ENCODE data around the gene TMEM35B.
A peak's percentile ranks its signal among the peaks of the same experiment; 100 is the strongest.
"Not testable (repeated sequence)": the region's sequence is repeated elsewhere in the genome, so short reads cannot be mapped to it uniquely, and the experiment has no call there.

Gene TMEM35B

GRCh38 chr1:34988147-34988546 is 3.0 kb upstream of the TMEM35B start:
- H3K4me3 ChIP-seq (ENCODE audit: low read length, poor library complexity, severe bottlenecking), result no peak overlapping the region
- H3K9ac ChIP-seq (ENCODE audit: low read depth, low read length, poor library complexity, severe bottlenecking), result no peak overlapping the region
- peaks cover 21% of the 10 kb centered on the region for H3K79me2 ChIP-seq (ENCODE audit: insufficient read depth, low read length)
- H2AFZ ChIP-seq (ENCODE audit: low read length), result no peak overlapping the region
- TF ChIP-seq EZH2phosphoT487 (IDR thresholded peaks at IDR 0.05; ENCODE audit: borderline replicate concordance), result no peak
- no peak for TF ChIP-seq CTCF (conservative IDR thresholded peaks at IDR 0.05; ENCODE audit: low read length)
- peaks cover 10% of the 10 kb centered on the region for H3K4me1 ChIP-seq (ENCODE audit: insufficient read depth, low read length, poor library complexity, severe bottlenecking)
- no peaks in the 10 kb centered on the region for H3K9me2 ChIP-seq (replicated peaks; ENCODE audit: low read depth, low read length)
- H3F3A ChIP-seq (ENCODE audit: low read depth), result peaks cover 3% of the 10 kb centered on the region; the same call in 1 of the 2 replicates
- H3K4me2 ChIP-seq (ENCODE audit: low read depth, low read length, poor library complexity, severe bottlenecking), result no peak overlapping the region
- peaks cover 6% of the 10 kb centered on the region for H4K20me1 ChIP-seq (ENCODE audit: insufficient read depth, low read length, poor library complexity, severe bottlenecking)
- H3K9me3 ChIP-seq (ENCODE audit: insufficient read depth, low read depth, low read length), result no peaks in the 10 kb centered on the region
- H3K27me3 ChIP-seq (ENCODE audit: insufficient read depth, low read length, poor library complexity, severe bottlenecking), result no peaks in the 10 kb centered on the region
- peaks cover 31% of the 10 kb centered on the region; the same call in 1 of the 2 replicates for H3K36me3 ChIP-seq (ENCODE audit: insufficient read depth, low read length)

- H3K4me3 ChIP-seq (ENCODE audit: low read length, poor library complexity, severe bottlenecking), result no peak overlapping the region
- H3F3A ChIP-seq (ENCODE audit: low read depth), result peaks cover 3% of the 10 kb centered on the region; the same call in 1 of the 2 replicates
- H3K9ac ChIP-seq (ENCODE audit: low read depth, low read length, poor library complexity, severe bottlenecking), result no peak overlapping the region
- H4K20me1 ChIP-seq (ENCODE audit: insufficient read depth, low read length, poor library complexity, severe bottlenecking), result peaks cover 6% of the 10 kb centered on the region
- H3K4me2 ChIP-seq (ENCODE audit: low read depth, low read length, poor library complexity, severe bottlenecking), result no peak overlapping the region
- H3K9me2 ChIP-seq (replicated peaks; ENCODE audit: low read depth, low read length), result no peaks in the 10 kb centered on the region
- H3K36me3 ChIP-seq (ENCODE audit: insufficient read depth, low read length), result peaks cover 28% of the 10 kb centered on the region; the same call in 1 of the 2 replicates
- no peak overlapping the region for H2AFZ ChIP-seq (ENCODE audit: low read length)
- H3K4me1 ChIP-seq (ENCODE audit: insufficient read depth, low read length, poor library complexity, severe bottlenecking), result peaks cover 19% of the 10 kb centered on the region
- H3K79me2 ChIP-seq (ENCODE audit: insufficient read depth, low read length), result peaks cover 32% of the 10 kb centered on the region
- TF ChIP-seq EZH2phosphoT487 (IDR thresholded peaks at IDR 0.05; ENCODE audit: borderline replicate concordance) (no peak), CTCF (conservative IDR thresholded peaks at IDR 0.05; ENCODE audit: low read length) (no peak)
- H3K27me3 ChIP-seq (ENCODE audit: insufficient read depth, low read length, poor library complexity, severe bottlenecking), result no peaks in the 10 kb centered on the region
- H3K9me3 ChIP-seq (ENCODE audit: insufficient read depth, low read depth, low read length), result no peaks in the 10 kb centered on the region
These were observed 1.9 kb upstream of the TMEM35B start for GRCh38 chr1:34987018-34987417.

GRCh38 chr1:34985609-34985904 is 410 bp upstream of the TMEM35B start:
- not testable (repeated sequence) for H3K9me3 ChIP-seq (ENCODE audit: insufficient read depth, low read depth, low read length); H3K27me3 ChIP-seq (ENCODE audit: insufficient read depth, low read length, poor library complexity, severe bottlenecking); H3K9me2 ChIP-seq (replicated peaks; ENCODE audit: low read depth, low read length); H3F3A ChIP-seq (ENCODE audit: low read depth); H4K20me1 ChIP-seq (ENCODE audit: insufficient read depth, low read length, poor library complexity, severe bottlenecking)
- Histone ChIP-seq H3K4me1 (ENCODE audit: insufficient read depth, low read length, poor library complexity, severe bottlenecking) (peaks cover 19% of the 10 kb centered on the region), H3K36me3 (ENCODE audit: insufficient read depth, low read length) (peaks cover 18% of the 10 kb centered on the region; the same call in 1 of the 2 replicates), H2AFZ (ENCODE audit: low read length) (peak overlapping the region; percentile 70), H3K4me3 (ENCODE audit: low read length, poor library complexity, severe bottlenecking) (peak overlapping the region; percentile 85), H3K79me2 (ENCODE audit: insufficient read depth, low read length) (peaks cover 37% of the 10 kb centered on the region), H3K4me2 (ENCODE audit: low read depth, low read length, poor library complexity, severe bottlenecking) (peak overlapping the region; percentile 97), H3K9ac (ENCODE audit: low read depth, low read length, poor library complexity, severe bottlenecking) (peak overlapping the region; percentile 78)

- no peaks in the 10 kb centered on the region for H3K9me2 ChIP-seq (replicated peaks; ENCODE audit: low read depth, low read length)
- H4K20me1 ChIP-seq (ENCODE audit: insufficient read depth, low read length, poor library complexity, severe bottlenecking), result peaks cover 6% of the 10 kb centered on the region
- H3K36me3 ChIP-seq (ENCODE audit: insufficient read depth, low read length), result peaks cover 10% of the 10 kb centered on the region; the same call in 1 of the 2 replicates
- H3K27me3 ChIP-seq (ENCODE audit: insufficient read depth, low read length, poor library complexity, severe bottlenecking), result no peaks in the 10 kb centered on the region
- H3K4me3 ChIP-seq (ENCODE audit: low read length, poor library complexity, severe bottlenecking), result peak overlapping the region; percentile 85
- H3F3A ChIP-seq (ENCODE audit: low read depth), result peaks cover 3% of the 10 kb centered on the region; the same call in 1 of the 2 replicates
- peak overlapping the region; percentile 78 for H3K9ac ChIP-seq (ENCODE audit: low read depth, low read length, poor library complexity, severe bottlenecking)
- H3K79me2 ChIP-seq (ENCODE audit: insufficient read depth, low read length), result peaks cover 37% of the 10 kb centered on the region
- H2AFZ ChIP-seq (ENCODE audit: low read length), result no peak overlapping the region
- no peaks in the 10 kb centered on the region for H3K9me3 ChIP-seq (ENCODE audit: insufficient read depth, low read depth, low read length)
- peaks cover 19% of the 10 kb centered on the region for H3K4me1 ChIP-seq (ENCODE audit: insufficient read depth, low read length, poor library complexity, severe bottlenecking)
- TF ChIP-seq EZH2phosphoT487 (IDR thresholded peaks at IDR 0.05; ENCODE audit: borderline replicate concordance), result no peak
- no peak for TF ChIP-seq CTCF (conservative IDR thresholded peaks at IDR 0.05; ENCODE audit: low read length)
- peak overlapping the region; percentile 97 for H3K4me2 ChIP-seq (ENCODE audit: low read depth, low read length, poor library complexity, severe bottlenecking)
These were observed 733 bp downstream of the TMEM35B start for GRCh38 chr1:34984435-34984792.

All from Loucy (cell line).